Activated CD8-positive, alpha-beta memory T cell treated with anti-CD3 and anti-CD28 coated beads, Interleukin-2, amount 50 U/mL, for 24 hours (primary cell): Measurements from ENCODE around the gene FBRSL1.

ENCODE experiments used
- DNase-seq: peaks from one replicate; pipeline ENCODE4 v3.0.0-alpha.2; 2020; ENCODE audit errors: extremely low read depth

The FBRSL1 gene

DNA sequence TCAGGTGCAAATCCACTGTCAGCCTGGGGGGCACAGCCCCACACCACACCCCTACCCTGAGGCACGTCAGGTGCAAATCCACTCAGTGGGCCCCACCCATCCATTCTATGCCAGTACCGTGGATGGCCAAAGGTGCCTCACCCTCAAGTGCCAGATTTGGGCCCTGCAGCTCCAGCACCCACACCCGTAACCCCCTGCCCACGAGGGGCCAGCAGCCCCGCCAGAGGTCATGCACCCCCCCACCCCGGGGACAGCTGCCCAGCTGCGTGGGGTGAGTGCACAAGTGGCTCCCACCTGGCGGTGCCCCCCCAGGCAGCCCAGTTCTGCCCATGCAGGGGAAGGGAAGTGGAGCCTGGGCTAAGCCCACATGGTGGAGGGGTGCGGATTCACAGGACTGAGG lies 51.2 kb downstream of the FBRSL1 start:
- DNase-seq, result no peak

DNA sequence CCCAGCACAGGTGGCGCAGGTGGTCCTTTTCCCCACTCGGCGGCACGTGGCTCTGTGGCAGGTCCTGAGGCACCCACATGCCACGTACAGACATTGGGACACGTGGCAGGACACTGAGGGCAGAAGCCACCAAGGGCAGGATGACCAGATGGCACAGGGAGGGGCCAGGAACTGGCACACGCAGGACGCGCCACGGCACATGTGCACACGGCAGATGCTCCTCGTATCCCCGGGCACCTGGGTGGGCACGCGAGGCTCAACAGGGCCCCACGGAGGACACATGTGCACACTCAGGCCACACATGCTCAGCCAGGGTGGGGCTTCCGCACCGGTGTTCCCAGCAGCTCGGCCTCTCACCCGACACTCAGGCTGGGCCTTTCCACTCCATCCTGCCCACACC lies 52.0 kb downstream of the FBRSL1 start:
- no peak for DNase-seq

DNA sequence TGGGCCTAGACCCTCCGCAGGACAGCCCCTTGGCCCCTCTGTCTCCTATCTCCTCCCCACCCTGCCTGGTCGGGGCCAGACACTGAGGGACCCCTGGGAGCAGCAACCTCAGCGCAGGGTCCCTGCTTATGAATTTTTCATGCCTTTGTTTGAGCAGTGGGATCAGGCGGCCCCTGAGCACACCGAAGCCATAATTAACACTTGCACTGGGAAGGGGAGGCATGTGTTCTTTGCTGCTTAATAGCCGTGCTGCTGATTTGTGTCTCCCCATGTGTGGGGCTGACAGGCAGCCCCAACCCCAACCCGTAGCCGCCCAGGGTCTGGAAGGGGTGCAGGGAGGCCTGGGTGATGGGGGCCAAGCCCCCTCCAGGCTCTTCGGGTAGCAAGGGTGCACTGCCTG lies 52.7 kb downstream of the FBRSL1 start:
- no peak for DNase-seq

DNA sequence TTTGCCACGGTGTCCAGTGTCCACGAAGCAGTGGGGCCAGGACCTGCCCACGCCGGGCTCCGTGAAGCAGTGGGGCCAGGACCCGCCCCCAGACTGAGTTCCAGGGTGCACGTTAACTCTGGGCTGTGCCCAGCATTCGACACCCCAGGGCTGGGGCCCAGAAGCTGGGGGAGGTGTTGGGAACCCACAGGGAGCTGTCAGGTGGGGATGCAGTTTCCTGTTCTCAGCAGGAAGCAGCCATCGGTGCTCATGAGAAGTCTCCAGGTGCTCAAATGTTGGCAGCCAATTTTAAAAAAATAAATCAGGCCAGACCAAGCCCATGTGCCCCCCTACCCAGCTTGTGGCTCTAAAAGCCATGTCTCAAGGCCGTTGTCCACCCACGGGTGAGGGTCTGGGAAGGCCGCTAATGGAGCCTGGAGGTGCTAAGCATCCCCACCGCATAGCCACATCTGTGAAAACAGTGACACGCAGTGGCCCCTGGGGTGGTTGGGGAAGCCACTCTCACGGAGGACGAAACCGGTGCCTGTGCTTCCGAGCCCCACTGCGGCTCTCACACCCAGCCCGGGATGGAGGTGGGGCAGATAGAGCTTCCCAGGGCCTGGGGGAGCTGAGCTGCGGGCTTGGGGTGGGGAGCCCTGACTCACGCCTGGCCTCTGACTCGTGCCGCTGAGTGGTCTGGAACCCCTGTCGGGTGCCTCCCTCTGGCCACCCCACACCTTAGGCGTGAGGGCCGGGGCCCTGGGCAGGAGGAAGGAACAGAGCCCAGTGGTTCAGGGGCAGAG lies 53.5 kb downstream of the FBRSL1 start:
- no peak for DNase-seq

DNA sequence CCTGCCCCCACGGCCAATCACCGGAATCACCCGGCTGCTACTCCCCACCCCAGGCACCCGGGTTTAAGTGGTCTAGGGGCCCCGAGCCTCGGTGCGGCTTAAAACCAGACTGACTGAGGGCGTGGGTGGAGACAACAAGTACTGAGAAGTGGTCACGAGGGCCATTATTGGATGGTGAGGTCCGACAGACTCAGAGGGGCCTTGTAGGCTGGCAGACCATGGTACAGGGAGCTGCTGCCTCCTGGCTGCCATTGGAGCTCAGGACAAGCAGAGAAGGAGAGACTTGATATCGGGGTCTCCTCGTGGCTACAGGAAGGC lies 54.1 kb downstream of the FBRSL1 start:
- DNase-seq, result no peak

DNA sequence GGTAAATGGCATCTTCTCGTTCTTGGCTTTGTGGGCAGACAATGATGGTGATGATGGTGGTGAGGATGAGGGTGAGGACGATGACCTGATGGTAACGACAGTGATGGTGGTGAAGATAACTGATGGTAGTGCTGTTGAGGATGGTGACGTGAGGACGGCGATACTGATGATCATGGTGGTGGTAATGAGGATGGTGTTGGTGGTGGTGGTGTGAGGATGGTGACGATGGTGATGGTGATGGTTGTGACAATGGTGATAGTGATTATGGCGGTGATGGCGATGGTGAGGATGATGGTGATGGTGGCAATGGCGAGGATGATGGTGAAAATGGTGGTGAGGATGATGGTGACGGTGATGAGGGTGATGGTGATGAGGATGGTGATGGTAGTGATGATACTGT lies 54.5 kb downstream of the FBRSL1 start:
- DNase-seq, result no peak

DNA sequence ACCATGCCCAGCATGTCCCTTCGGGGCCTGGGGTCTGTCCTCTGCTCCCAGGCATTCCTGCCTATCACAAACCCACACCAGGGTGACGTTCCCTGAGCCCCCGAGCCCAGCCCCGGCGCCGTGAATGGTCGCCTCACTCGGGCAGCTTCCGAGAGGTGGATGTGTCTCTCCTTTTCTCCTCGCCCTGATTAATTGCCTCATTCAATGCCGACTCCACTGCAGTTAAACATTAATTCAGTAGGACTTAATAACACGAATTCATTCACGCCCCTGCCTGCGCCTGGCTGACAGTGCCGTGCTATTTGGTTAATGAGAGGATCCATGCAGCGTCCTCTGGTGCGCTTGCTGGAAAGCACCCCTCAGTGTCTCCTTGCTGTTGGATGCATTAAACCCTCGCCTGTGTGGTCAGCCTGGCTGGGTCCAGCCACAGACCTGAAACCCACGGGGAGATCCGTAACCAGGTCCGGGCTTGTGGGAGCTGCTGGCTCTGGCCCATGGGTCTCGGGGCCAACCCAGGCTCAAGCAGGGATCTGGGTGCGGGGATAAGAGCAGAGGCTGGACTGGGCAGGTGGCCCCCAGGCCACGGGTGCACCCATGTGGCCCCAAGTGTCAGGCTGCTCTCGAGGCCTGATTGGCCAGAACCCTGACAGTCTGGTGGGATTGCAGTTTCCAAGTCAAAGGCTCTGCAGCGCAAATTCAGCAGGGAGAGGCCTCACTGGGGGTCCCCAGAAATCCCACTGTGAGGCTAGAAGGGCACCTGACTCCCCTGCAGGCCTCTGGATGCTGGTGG lies 55.4 kb downstream of the FBRSL1 start:
- no peak for DNase-seq

DNA sequence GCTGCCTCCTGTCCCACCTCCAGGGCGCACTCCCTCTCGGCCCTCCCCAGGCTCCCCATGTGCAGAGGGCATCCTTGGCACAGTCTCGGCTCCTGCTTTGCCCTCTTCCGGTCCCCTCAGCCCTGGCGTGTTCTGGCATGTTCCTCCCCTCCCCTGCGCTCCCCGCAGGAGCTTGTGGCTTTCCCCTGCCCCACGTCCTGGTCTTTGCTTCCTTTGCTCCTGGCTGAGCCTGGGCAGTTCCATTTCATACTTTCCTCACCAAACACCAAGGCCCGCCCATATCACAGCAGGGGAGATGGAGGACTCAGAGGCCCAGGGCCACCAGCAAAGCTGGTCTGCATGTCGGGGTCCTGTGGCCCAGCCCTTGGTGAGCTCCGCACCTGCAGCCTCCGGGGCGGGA lies 56.0 kb downstream of the FBRSL1 start:
- DNase-seq, result no peak

DNA sequence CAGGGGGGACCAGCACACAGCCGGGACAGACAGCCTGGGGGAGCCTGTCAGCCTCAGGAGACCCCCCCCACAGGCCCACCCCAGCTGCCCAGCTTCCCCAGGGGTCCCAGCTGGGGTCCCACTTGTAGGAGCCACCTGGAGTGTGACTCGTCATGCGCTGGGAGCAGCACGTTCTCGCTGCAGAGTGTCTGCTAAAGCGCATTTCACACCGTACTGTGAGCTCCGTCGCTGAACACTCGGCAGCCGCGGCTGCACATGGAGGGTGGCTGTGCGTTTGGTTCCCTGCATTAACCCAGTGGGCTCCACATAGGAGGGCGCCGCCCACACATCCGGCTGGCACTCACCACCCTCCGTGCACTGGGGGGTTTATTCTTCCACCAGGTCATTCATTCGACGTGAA lies 56.7 kb downstream of the FBRSL1 start:
- DNase-seq, result no peak

DNA sequence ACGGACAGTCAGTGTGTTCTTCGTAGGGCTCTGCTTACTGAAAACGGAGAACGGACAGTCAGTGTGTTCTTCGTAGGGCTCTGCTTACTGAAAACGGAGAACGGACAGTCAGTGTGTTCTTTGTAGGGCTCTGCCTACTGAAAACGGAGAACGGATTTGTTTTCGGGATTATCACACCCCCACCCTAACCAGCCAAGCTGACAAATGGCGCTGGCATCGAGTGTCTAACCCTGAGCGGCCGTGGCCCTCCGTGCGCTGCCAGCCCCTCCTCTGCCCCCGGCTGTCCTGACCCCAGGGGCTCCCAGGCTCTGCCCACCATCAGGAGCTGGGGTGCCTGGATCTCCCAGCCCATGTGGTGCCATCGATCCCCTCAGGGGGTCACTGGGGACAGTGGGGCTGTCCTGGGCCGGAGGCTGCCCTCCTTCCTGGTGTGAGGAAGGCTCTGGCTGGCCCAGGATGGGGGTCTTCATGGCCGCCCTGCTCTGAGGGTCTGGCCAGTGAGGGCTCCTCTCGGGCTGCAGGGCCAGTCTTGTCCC lies 57.3 kb downstream of the FBRSL1 start:
- DNase-seq, result no peak

DNA sequence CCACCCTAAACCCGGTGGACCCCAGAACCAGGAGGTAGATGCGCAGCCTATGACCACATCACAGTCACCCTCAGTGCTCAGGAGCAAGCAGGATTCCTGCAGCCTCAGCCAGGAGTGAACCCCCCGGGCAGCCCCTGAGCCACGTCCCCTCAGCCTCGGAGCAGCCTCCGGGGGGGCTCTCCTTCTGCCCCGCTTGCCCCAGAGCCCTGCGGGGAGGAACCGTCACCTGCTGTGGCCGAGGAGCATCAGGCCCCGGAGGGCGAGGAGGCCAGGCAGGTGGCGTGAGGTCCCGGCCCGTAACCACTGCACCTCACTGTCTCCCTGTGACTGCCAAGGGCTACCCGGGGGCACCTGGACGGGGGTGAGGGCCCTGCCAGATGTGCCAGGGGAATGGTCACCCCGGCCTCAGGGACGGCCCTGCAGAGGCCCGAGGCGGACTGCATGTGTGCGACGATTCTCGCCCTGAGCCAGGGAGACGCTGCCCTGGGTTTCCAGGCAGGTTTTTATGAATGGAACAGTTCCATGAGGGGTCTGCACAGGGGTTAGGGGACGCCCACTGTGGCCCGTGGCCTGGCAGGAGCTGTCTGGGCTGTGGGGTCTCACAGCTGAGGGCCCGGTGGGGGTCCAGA lies 58.6 kb downstream of the FBRSL1 start:
- DNase-seq, result no peak

DNA sequence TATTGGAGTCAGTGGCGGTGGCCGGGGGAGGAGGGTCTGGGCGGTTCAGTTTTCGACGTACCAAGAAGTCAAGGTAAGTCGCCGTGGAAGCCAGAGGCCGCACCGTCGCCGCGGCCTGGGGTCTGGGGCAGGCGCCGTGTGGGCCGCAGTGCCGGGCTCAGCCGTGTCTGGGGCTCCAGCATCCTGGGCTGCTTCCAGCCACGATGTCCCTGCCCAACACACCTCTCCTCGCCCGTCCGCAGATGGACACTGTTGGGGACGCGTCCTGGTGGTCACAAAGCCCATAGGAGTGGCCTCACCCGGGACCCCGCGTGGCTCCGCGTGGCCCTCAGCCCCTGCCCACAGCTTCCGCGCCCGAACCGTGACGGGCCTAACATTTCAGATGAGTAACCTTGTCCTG lies 59.1 kb downstream of the FBRSL1 start:
- no peak for DNase-seq

DNA sequence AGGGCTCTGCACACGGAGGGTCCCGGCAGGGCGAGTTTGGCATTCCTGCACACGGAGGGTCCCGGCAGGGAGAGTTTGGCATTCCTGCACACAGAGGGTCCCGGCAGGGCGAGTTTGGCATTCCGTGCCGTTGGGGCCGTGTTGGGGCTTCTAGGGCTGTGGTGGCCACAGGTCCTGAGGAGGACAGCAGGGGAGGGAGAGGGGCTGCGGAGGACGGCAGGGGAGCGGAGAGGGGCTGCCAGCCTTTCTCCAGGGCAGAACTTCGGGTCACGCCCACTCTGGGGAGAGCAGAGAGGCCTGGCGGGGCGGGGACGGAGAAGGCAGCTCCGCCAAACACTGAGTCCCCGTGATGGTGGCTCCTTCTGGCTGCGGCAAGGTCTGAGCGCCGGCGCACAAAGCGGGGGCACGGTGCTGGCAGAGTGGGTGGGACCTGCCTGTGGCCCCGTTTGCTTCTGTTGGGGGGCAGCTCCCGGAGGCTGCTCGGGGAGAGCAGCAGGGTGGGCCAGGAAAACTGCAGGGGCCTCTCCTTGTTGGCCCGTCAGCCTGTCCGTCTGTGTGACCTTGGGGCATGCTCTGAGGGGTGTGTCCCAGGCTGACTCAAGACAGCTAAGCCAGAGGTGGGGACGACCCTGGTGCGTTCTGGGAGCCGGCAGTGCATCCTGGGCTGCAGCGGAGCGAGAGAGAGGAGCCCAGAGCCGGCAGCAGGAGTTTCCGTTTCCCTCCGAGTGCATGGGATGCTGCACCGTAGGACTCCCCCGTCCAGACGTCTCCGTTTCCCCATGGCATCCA lies 60.3 kb downstream of the FBRSL1 start:
- DNase-seq, result no peak

DNA sequence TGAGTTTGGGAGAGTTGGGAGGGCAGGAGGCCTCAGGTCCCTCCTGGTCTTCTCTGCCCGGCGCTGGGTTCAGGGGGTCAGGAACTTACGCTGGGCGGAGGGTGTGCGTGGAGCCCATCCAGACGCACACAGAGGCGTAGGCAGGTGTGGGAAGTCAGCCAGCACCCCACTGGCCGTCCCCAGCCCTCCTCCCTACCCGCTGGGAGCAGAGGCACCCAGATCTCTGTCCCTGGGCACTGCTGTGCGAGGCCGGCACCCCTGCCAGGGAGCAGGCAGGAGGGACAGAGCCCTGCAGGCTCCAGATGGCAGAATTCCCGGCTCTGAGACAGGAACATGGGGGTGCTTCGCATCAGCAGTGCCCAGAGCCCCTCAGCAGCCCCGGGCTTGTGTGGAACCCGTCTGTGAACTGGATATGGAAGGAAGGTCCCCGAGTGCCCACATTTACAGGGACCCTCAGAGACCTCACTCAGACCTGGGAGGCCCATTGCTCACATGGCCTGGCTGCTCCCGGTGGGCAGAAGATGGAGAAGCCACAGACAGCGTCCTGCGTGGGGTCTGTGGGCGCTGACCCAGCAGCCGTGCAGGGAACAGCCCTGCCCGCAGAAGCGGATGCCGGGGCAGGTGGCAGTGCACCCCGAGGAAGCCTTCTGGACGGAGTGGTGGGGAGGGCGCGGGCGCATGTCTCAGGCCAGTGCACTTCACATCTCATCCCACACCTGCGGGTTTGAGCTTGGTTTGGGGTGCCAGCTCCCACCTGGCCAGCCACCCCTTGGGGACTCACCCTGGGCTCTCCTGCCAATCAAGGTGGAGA lies 61.1 kb downstream of the FBRSL1 start:
- no peak for DNase-seq

DNA sequence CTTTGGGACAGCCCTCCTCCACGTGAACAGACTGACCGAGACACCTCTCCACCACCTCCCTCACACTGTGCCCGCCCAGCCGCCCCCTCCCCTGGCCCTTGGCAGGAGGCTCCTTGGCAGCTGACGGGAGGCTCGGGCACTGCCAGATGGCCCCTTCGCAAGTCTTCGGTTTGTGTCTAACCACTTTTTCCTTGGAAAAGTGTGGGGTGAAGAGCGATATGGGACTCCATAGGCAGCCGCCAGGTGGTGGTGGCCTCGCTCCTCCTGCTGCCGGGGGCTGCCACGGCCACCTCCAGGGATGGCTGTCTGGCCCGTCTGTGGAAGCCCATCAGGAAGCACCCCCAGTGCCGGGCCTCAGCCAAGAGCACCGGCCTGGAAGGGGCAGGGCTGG lies 61.7 kb downstream of the FBRSL1 start:
- DNase-seq, result no peak

DNA sequence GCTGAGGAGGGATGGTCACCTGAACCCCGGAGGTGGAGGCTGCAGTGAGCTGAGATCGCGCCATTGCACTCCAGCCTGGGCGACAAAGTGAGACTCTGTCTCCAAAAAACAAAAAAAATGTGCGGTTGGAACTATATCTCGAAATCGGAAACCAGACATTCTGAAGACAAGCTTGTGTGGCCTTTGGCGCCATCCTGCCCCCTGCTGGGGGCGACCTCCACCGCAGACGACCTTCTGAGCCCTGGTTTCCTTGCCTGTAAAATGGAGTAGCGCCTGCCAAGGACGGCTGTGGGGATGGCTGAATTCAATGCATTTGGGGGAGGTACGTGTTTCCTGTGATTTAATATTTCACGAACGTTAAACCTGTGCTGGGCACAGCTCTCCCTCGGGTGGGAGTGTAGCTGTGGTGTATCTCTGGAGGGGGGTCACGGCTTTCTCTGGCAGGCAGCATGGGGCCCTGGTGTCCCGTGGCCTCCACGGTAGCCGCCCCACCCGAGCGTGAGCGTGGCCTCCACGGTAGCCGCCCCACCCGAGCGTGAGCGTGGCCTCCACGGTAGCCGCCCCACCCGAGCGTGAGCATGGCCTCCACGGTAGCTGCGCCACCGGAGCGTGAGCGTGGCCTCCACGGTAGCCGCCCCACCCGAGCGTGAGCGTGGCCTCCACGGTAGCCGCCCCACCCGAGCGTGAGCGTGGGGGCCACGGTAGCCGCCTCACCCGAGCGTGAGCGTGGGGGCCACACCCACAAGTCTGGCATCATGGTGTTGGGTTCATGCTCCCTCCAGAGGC lies 65.1 kb downstream of the FBRSL1 start:
- no peak for DNase-seq

DNA sequence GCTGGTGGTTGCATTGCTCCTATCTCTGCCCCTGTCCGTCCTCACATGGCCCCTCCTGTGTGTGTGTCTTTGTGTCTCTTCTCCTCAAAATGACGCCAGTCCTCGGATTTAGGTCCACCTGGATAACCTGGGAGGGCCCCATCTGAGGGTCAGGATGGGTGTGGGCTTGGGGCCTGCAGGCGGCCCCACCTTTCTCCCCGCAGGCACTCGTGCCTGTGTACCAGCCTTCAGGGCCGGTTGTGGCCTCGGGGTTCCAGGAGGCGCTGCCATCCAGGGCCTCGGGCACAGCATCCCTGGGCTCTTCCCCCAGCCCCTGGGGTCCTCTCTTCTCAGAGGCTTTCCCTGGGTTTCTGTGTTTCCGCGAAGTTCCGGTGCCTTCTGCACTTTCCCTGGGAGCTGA lies 65.7 kb downstream of the FBRSL1 start:
- DNase-seq, result no peak

DNA sequence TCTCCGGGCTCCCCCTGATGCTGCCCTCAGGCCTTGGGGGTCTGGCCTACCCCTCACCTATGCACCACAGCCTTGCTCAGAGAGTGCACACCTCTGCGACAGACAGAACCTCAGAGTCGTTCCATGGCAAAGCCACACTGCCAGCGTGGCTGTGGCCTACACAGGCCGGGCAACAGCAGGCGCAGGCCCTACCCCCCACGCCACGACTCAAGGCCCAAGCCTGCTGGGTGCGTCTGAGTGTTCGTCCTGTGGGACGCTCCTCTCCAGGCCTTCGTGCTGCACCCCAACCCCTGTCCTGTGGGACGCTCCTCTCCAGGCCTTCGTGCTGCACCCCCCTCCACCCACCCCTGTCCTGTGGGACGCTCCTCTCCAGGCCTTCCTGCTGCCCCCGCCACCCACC lies 66.3 kb downstream of the FBRSL1 start:
- DNase-seq, result no peak

DNA sequence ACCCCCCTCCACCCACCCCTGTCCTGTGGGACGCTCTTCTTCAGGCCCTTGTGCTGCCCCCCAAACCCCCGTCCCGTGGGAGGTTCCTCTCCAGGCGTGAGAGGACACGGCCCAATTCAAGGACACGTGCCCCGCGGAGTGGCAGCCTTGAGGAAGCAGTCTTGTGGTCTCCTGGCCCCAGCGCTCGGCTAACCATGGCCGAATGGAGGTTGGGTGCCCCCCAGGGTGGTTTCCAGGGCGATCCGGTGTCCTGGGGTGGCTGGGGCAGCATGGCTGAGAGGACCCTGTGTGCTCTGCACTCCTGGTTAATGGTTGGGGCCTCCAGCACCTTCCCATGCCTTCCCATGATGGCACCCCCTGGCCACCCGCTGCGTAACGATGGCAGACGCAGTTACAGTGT lies 66.8 kb downstream of the FBRSL1 start:
- DNase-seq, result no peak

DNA sequence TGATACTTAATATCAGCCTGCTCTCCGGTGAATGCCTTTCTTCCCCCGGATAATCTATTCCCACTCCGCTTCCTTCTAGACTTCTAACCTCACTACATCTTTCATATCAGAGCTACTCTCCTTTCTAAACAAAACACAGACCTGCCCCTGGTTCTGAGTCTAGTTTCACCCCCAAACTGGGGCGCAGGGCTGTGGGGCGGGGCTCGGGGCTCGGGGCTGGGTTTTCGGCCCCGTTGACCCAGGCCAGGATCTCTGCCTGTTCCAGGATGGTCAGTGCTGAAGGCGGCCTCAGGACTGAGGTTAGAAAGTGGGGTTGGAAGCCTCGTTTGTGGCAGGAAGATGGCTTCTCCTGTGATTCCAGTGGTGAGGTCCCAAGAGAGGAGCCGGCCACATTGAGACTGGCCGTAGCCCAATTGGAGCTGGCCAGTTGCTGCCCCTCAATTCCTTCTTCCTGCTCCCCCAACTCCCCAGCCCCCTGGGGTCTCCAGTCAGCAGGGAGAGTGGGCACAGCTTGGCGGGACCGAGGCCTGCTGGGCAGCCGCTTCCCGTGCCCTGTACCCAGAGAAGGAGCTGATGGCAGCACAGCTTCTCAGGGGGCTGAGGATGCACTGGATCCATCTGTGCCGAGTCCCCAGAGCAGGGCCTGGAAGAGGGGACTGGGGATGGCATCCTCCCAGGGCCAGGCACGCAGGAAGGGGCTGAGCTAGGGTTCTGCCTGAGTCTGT lies 67.5 kb downstream of the FBRSL1 start:
- no peak for DNase-seq
